Chondrocyte (in vitro differentiated cells): ENCODE measurements around the gene FBXL17. TPM values are rescaled to one million over a fixed set of nuclear protein-coding genes. Genes with fewer than 3 reads are reported as not detected.

ENCODE experiments used
- DNase-seq: peaks from one replicate; pipeline ENCODE4 v3.0.0; 2021; ENCODE audit warnings: mixed read lengths, low spot score
- H3K27ac Mint-ChIP-seq: one replicate; pipeline ENCODE4 v1.8.0; 2021; ENCODE audit warnings: mild to moderate bottlenecking, moderate library complexity, mixed read lengths; ENCODE audit not compliant: unreplicated experiment
- H3K27me3 Mint-ChIP-seq: 2 replicates; pipeline ENCODE4 v1.8.0; 2021; ENCODE audit warnings: low read depth, mixed read lengths
- H3K36me3 Mint-ChIP-seq: 2 replicates; pipeline ENCODE4 v1.8.0; 2021; ENCODE audit warnings: low read depth, mixed read lengths
- H3K4me1 Mint-ChIP-seq: 2 replicates; pipeline ENCODE4 v1.8.0; 2021; ENCODE audit warnings: low read depth, mild to moderate bottlenecking, mixed read lengths
- H3K4me3 Mint-ChIP-seq: one replicate; pipeline ENCODE4 v1.8.0; 2021; ENCODE audit warnings: mild to moderate bottlenecking, moderate library complexity, mixed read lengths; ENCODE audit not compliant: unreplicated experiment
- H3K9me3 Mint-ChIP-seq: 2 replicates; pipeline ENCODE4 v1.8.0; 2021; ENCODE audit warnings: low read depth, mixed read lengths
- total RNA-seq: library from RNA; stranded (reverse); gene quantifications from 3 replicates; pipeline ENCODE4 v1.2.1, GENCODE V29; 2021
- TF ChIP-seq, protein P1 (sequence below): fragments of 200-600 bp; sonication (generic); IDR thresholded peaks from 2 replicates; pipeline ENCODE4 v1.5.0; 2021; ENCODE audit warnings: antibody characterized with exemption, mild to moderate bottlenecking, moderate library complexity

Gene FBXL17
- total RNA-seq, 1 donor from 2014 or later, result 15.3 TPM

GRCh38 chr5:108016101-108016500 is 365.8 kb downstream of the FBXL17 start:
- Mint-ChIP-seq H3K27me3 (no peaks in the 10 kb centered on the region), H3K36me3 (peaks cover 1% of the 10 kb centered on the region), H3K9me3 (no peaks in the 10 kb centered on the region), H3K4me3 (no peak overlapping the region), H3K27ac (no peak overlapping the region), H3K4me1 (no peaks in the 10 kb centered on the region)
- TF ChIP-seq, protein P1, sequence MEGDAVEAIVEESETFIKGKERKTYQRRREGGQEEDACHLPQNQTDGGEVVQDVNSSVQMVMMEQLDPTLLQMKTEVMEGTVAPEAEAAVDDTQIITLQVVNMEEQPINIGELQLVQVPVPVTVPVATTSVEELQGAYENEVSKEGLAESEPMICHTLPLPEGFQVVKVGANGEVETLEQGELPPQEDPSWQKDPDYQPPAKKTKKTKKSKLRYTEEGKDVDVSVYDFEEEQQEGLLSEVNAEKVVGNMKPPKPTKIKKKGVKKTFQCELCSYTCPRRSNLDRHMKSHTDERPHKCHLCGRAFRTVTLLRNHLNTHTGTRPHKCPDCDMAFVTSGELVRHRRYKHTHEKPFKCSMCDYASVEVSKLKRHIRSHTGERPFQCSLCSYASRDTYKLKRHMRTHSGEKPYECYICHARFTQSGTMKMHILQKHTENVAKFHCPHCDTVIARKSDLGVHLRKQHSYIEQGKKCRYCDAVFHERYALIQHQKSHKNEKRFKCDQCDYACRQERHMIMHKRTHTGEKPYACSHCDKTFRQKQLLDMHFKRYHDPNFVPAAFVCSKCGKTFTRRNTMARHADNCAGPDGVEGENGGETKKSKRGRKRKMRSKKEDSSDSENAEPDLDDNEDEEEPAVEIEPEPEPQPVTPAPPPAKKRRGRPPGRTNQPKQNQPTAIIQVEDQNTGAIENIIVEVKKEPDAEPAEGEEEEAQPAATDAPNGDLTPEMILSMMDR, result no peak
- no peak for DNase-seq

- H3K27ac Mint-ChIP-seq, result no peak overlapping the region
- no peaks in the 10 kb centered on the region for H3K36me3 Mint-ChIP-seq
- no peak overlapping the region for H3K4me3 Mint-ChIP-seq
- no peaks in the 10 kb centered on the region for H3K9me3 Mint-ChIP-seq
- TF ChIP-seq, protein P1, result no peak
- no peaks in the 10 kb centered on the region for H3K27me3 Mint-ChIP-seq
- peaks cover 17% of the 10 kb centered on the region for H3K4me1 Mint-ChIP-seq
- DNase-seq, result no peak
Measured at GRCh38 chr5:108006791-108007190, 375.1 kb downstream of the FBXL17 start.

GRCh38 chr5:108003178-108003577 is 378.7 kb downstream of the FBXL17 start:
- Mint-ChIP-seq H3K4me1 (peaks cover 17% of the 10 kb centered on the region), H3K4me3 (peak overlapping the region; percentile 47), H3K27ac (peak overlapping the region; percentile 86), H3K27me3 (no peaks in the 10 kb centered on the region), H3K36me3 (no peaks in the 10 kb centered on the region), H3K9me3 (no peaks in the 10 kb centered on the region)
- TF ChIP-seq, protein P1, result no peak
- DNase-seq, result no peak

DNA sequence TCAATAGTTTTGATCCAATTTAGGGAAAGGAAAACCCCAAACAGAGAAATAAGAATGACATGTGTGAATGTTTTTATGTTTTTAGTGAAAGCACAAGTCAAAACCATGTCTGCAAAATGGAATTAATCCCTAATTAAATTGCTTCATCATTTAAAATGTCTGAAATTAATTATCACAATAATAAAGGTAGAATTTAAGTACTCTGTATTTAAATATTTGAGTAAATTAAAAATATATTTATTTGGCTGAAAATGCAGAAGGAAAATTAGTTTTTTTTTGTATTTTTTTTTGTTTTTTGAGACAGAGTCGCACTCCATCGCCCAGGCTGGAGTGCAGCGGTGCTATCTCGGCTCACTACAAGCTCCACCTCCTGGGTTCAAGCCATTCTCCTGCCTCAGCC is 380.7 kb downstream of the FBXL17 start:
- H3K27ac Mint-ChIP-seq, result no peak overlapping the region
- H3K4me1 Mint-ChIP-seq, result peaks cover 24% of the 10 kb centered on the region
- no peaks in the 10 kb centered on the region for H3K9me3 Mint-ChIP-seq
- no peaks in the 10 kb centered on the region for H3K36me3 Mint-ChIP-seq
- TF ChIP-seq, protein P1, result no peak
- DNase-seq, result no peak
- no peak overlapping the region for H3K4me3 Mint-ChIP-seq
- H3K27me3 Mint-ChIP-seq, result no peaks in the 10 kb centered on the region

- no peak for DNase-seq
- H3K4me1 Mint-ChIP-seq, result peaks cover 8% of the 10 kb centered on the region
- H3K27ac Mint-ChIP-seq, result no peak overlapping the region
- H3K9me3 Mint-ChIP-seq, result no peaks in the 10 kb centered on the region
- no peaks in the 10 kb centered on the region for H3K36me3 Mint-ChIP-seq
- TF ChIP-seq, protein P1, result no peak
- H3K27me3 Mint-ChIP-seq, result no peaks in the 10 kb centered on the region
- no peak overlapping the region for H3K4me3 Mint-ChIP-seq
Measured at GRCh38 chr5:107997338-107997980, 384.4 kb downstream of the FBXL17 start.
